Neural progenitor cell (in vitro differentiated cells): Measurements from ENCODE around the gene DNAJC22. TPM values are rescaled to one million over a fixed set of nuclear protein-coding genes. Genes with fewer than 3 reads are reported as not detected.

Source experiments
- DNase-seq: peaks from one replicate; pipeline ENCODE4 v3.0.0-alpha.2; 2016; ENCODE audit warnings: low spot score
- H2AFZ ChIP-seq: fragments of 200-600 bp; sonication (generic); replicated peaks from 2 replicates; pipeline ENCODE4 v1.6.1; 2016; ENCODE audit warnings: antibody characterized with exemption
- H3F3A ChIP-seq: fragments of 200-600 bp; sonication (generic); 2 replicates; pipeline ENCODE4 v1.6.1; 2016; ENCODE audit warnings: antibody characterized with exemption, low read depth
- H3K27ac ChIP-seq: fragments of 200-600 bp; sonication (generic); 2 replicates; pipeline ENCODE4 v1.5.1; 2016; ENCODE audit warnings: mild to moderate bottlenecking
- H3K27me3 ChIP-seq: fragments of 200-600 bp; sonication (generic); 2 replicates; pipeline ENCODE4 v1.6.1; 2016; ENCODE audit warnings: mild to moderate bottlenecking, moderate library complexity
- H3K36me3 ChIP-seq: fragments of 200-600 bp; sonication (generic); 2 replicates; pipeline ENCODE4 v1.5.1; 2016
- H3K4me1 ChIP-seq: fragments of 200-600 bp; sonication (generic); 2 replicates; pipeline ENCODE4 v1.6.1; 2016; ENCODE audit warnings: mixed run types
- H3K4me2 ChIP-seq: fragments of 200-600 bp; sonication (generic); 2 replicates; pipeline ENCODE4 v1.6.1; 2016
- H3K4me3 ChIP-seq: fragments of 200-600 bp; sonication (generic); 2 replicates; pipeline ENCODE4 v1.5.1; 2016
- H3K79me2 ChIP-seq: fragments of 200-600 bp; sonication (generic); 2 replicates; pipeline ENCODE4 v1.6.1; 2016; ENCODE audit warnings: low read depth
- H3K9ac ChIP-seq: fragments of 200-600 bp; sonication (generic); 2 replicates; pipeline ENCODE4 v1.6.1; 2016
- H3K9me3 ChIP-seq: fragments of 200-600 bp; sonication (generic); 2 replicates; pipeline ENCODE4 v1.5.1; 2016; ENCODE audit warnings: low read depth
- H4K20me1 ChIP-seq: fragments of 200-600 bp; sonication (generic); 2 replicates; pipeline ENCODE4 v1.6.1; 2016; ENCODE audit warnings: low read depth
- H3K27ac Mint-ChIP-seq: 3 replicates; pipeline ENCODE4 v1.8.0; 2021; ENCODE audit warnings: mixed read lengths
- H3K27me3 Mint-ChIP-seq: 2 replicates; pipeline ENCODE4 v1.8.0; 2022; ENCODE audit warnings: low read depth, mild to moderate bottlenecking, inconsistent platforms, moderate library complexity, mixed read lengths; ENCODE audit not compliant: insufficient read depth
- H3K36me3 Mint-ChIP-seq: 3 replicates; pipeline ENCODE4 v1.8.0; 2021; ENCODE audit warnings: mixed read lengths
- H3K4me1 Mint-ChIP-seq: 3 replicates; pipeline ENCODE4 v1.8.0; 2021; ENCODE audit warnings: mixed read lengths
- H3K4me3 Mint-ChIP-seq: 3 replicates; pipeline ENCODE4 v1.8.0; 2021; ENCODE audit warnings: mild to moderate bottlenecking, moderate library complexity, mixed read lengths
- H3K9me3 Mint-ChIP-seq: 3 replicates; pipeline ENCODE4 v1.8.0; 2020; ENCODE audit warnings: mixed read lengths
- EZH2 ChIP-seq: fragments of 200-600 bp; sonication (generic); IDR thresholded peaks from 2 replicates; pipeline ENCODE4 v1.6.1; 2017; ENCODE audit warnings: antibody characterized with exemption, mild to moderate bottlenecking, moderate library complexity
- EZH2phosphoT487 ChIP-seq: fragments of 200-600 bp; sonication (generic); IDR thresholded peaks from 2 replicates; pipeline ENCODE4 v1.6.1; 2017; ENCODE audit warnings: antibody characterized with exemption
- total RNA-seq: library from RNA; depleted of rRNA; stranded (reverse); fragments of >200 nt; gene quantifications from 2 replicates; pipeline ENCODE4 v1.2.3, GENCODE V29; 2015; ENCODE audit warnings: low replicate concordance
- TF ChIP-seq, protein P1 (sequence below): fragments of 200-600 bp; sonication (generic); IDR thresholded peaks from 2 replicates; pipeline ENCODE4 v1.5.1; 2017; ENCODE audit warnings: antibody characterized with exemption, mild to moderate bottlenecking

The DNAJC22 gene
- total RNA-seq, 1 donor from 2014 or later: 0.39 TPM

GRCh38 chr12:49341777-49342065, 5.0 kb upstream of the DNAJC22 start:
- Mint-ChIP-seq H3K4me1 (peaks cover 55% of the 10 kb centered on the region), H3K9me3 (peaks cover 2% of the 10 kb centered on the region), H3K27ac (no peak overlapping the region), H3K27me3 (peaks cover 82% of the 10 kb centered on the region), H3K4me3 (peak overlapping the region; percentile 78), H3K36me3 (no peaks in the 10 kb centered on the region)
- no peak for DNase-seq
- Histone ChIP-seq H3K36me3 (no peaks in the 10 kb centered on the region), H3K9ac (no peak overlapping the region), H3K4me3 (peak overlapping the region; percentile 65), H3K4me1 (peaks cover 53% of the 10 kb centered on the region), H3K27ac (no peak overlapping the region), H2AFZ (peak overlapping the region; percentile 90), H4K20me1 (peaks cover 32% of the 10 kb centered on the region), H3F3A (peaks cover 47% of the 10 kb centered on the region), H3K79me2 (no peaks in the 10 kb centered on the region), H3K27me3 (peaks cover 100% of the 10 kb centered on the region), H3K4me2 (peak overlapping the region; percentile 91), H3K9me3 (no peaks in the 10 kb centered on the region)
- TF ChIP-seq EZH2phosphoT487: no peak
- TF ChIP-seq EZH2: no peak
- TF ChIP-seq, protein P1, sequence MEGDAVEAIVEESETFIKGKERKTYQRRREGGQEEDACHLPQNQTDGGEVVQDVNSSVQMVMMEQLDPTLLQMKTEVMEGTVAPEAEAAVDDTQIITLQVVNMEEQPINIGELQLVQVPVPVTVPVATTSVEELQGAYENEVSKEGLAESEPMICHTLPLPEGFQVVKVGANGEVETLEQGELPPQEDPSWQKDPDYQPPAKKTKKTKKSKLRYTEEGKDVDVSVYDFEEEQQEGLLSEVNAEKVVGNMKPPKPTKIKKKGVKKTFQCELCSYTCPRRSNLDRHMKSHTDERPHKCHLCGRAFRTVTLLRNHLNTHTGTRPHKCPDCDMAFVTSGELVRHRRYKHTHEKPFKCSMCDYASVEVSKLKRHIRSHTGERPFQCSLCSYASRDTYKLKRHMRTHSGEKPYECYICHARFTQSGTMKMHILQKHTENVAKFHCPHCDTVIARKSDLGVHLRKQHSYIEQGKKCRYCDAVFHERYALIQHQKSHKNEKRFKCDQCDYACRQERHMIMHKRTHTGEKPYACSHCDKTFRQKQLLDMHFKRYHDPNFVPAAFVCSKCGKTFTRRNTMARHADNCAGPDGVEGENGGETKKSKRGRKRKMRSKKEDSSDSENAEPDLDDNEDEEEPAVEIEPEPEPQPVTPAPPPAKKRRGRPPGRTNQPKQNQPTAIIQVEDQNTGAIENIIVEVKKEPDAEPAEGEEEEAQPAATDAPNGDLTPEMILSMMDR: no peak

DNA sequence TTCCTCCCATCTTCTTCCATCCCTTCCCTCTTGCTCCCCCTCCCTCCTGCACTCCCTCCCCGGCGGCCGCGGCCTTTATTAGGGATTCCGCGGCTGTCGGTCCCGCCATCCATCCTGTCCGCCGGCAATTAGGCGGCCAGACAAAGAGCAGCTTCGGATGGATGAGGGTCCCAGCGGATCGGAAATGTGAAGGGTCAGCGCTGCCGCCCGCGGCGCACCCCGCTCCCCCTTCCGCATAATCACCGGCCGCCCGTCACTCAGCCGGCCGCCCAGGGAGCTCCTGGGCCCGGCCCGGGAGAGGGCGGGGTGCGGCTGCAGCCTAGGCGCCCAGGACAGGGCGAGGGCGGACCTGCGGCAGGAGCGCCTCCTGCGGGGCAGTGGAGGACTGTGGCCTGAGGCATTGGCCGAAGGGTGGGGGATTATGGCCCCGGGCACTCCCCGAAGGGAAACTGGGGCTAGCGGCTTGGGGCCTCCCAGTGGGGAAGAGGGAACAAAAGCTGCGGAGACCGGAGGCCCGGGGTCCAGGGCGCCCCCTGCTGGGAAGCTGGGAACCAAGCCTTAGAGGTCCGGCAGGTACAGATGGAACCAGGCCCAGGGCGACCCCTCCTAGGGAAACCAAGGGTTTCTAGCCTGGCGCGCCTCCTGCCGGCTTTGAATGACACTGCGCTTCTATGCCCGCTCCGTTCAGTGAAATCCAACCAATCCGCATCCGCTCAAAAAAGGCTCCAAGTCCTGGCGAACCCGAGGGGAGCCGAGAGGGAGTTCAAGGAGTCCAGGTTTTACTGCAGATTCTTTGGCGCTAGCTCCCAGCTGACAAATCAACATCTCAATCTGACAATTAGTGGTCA, 4.4 kb upstream of the DNAJC22 start:
- Histone ChIP-seq H3K79me2 (no peaks in the 10 kb centered on the region), H3K9ac (no peak overlapping the region), H3K27me3 (peaks cover 100% of the 10 kb centered on the region), H3F3A (peaks cover 53% of the 10 kb centered on the region), H3K4me2 (peak overlapping the region; percentile 91), H3K4me3 (peak overlapping the region; percentile 65), H4K20me1 (peaks cover 38% of the 10 kb centered on the region), H3K27ac (no peak overlapping the region), H2AFZ (peak overlapping the region; percentile 90), H3K9me3 (no peaks in the 10 kb centered on the region), H3K4me1 (peaks cover 57% of the 10 kb centered on the region), H3K36me3 (no peaks in the 10 kb centered on the region)
- Mint-ChIP-seq H3K27ac (no peak overlapping the region), H3K27me3 (peaks cover 82% of the 10 kb centered on the region), H3K9me3 (peaks cover 2% of the 10 kb centered on the region), H3K36me3 (no peaks in the 10 kb centered on the region), H3K4me1 (peaks cover 59% of the 10 kb centered on the region), H3K4me3 (peak overlapping the region; percentile 83)
- TF ChIP-seq, protein P1: peak; percentile 96
- TF ChIP-seq EZH2phosphoT487: peak; percentile 20
- TF ChIP-seq EZH2: peak; percentile 72
- peak; percentile 97 for DNase-seq

- Histone ChIP-seq H3K4me2 (peak overlapping the region; percentile 91), H3K9ac (no peak overlapping the region), H2AFZ (no peak overlapping the region), H3F3A (peaks cover 55% of the 10 kb centered on the region), H4K20me1 (peaks cover 41% of the 10 kb centered on the region), H3K4me3 (peak overlapping the region; percentile 65), H3K4me1 (peaks cover 57% of the 10 kb centered on the region), H3K9me3 (no peaks in the 10 kb centered on the region), H3K36me3 (no peaks in the 10 kb centered on the region), H3K79me2 (no peaks in the 10 kb centered on the region), H3K27ac (no peak overlapping the region), H3K27me3 (peaks cover 100% of the 10 kb centered on the region)
- Mint-ChIP-seq H3K36me3 (no peaks in the 10 kb centered on the region), H3K4me3 (peak overlapping the region; percentile 83), H3K4me1 (peaks cover 53% of the 10 kb centered on the region), H3K27me3 (peaks cover 81% of the 10 kb centered on the region), H3K9me3 (peaks cover 2% of the 10 kb centered on the region), H3K27ac (no peak overlapping the region)
- TF ChIP-seq, protein P1: no peak
- peak; percentile 15 for TF ChIP-seq EZH2phosphoT487
- no peak for DNase-seq
Measured at GRCh38 chr12:49342914-49343731, 3.6 kb upstream of the DNAJC22 start.
